Osteoblast (primary cell): ENCODE results near the gene HACD1. TPM values are rescaled to one million over a fixed set of nuclear protein-coding genes. Genes with fewer than 3 reads are reported as not detected.

Source experiments
- DNase-seq: peaks from one replicate; pipeline ENCODE4 v3.0.0; 2011; ENCODE audit warnings: low spot score, mixed read lengths; ENCODE audit not compliant: insufficient read length; ENCODE audit errors: missing footprints
- H2AFZ ChIP-seq: 2 replicates; pipeline ENCODE4 v1.6.0; 2011; ENCODE audit warnings: mild to moderate bottlenecking, low read length
- H3K27ac ChIP-seq: 2 replicates; pipeline ENCODE4 v1.5.1; 2011; ENCODE audit warnings: mild to moderate bottlenecking, low read depth, low read length, moderate library complexity
- H3K27me3 ChIP-seq: 2 replicates; pipeline ENCODE4 v1.6.0; 2012; ENCODE audit warnings: mild to moderate bottlenecking, control low read depth, inconsistent platforms, low read length, moderate library complexity; ENCODE audit not compliant: insufficient read depth
- H3K36me3 ChIP-seq: 2 replicates; pipeline ENCODE4 v1.5.1; 2011; ENCODE audit warnings: mild to moderate bottlenecking, low read length, control low read depth, moderate library complexity; ENCODE audit not compliant: insufficient read depth
- H3K4me1 ChIP-seq: 2 replicates; pipeline ENCODE4 v1.5.1; 2011; ENCODE audit warnings: mild to moderate bottlenecking, low read length, control low read depth, moderate library complexity; ENCODE audit not compliant: insufficient read depth
- H3K4me2 ChIP-seq: 2 replicates; pipeline ENCODE4 v1.6.0; 2011; ENCODE audit warnings: mild to moderate bottlenecking, low read length; ENCODE audit not compliant: insufficient read depth
- H3K4me3 ChIP-seq: fragments of 200-600 bp; sonication (generic); 3 replicates; pipeline ENCODE4 v1.5.1; 2012; ENCODE audit warnings: mild to moderate bottlenecking, low read length, inconsistent platforms; ENCODE audit not compliant: insufficient read depth
- H3K79me2 ChIP-seq: 2 replicates; pipeline ENCODE4 v1.6.0; 2012; ENCODE audit warnings: mild to moderate bottlenecking, low read length, control low read depth, inconsistent platforms; ENCODE audit not compliant: insufficient read depth
- H3K9me3 ChIP-seq: 2 replicates; pipeline ENCODE4 v1.5.1; 2011; ENCODE audit warnings: low read depth, low read length, control low read depth
- H4K20me1 ChIP-seq: 2 replicates; pipeline ENCODE4 v1.6.0; 2012; ENCODE audit warnings: mild to moderate bottlenecking, low read length, control low read depth; ENCODE audit not compliant: insufficient read depth
- CTCF ChIP-seq: IDR thresholded peaks from 2 replicates; pipeline ENCODE4 v1.5.1; 2011; ENCODE audit warnings: mild to moderate bottlenecking, low read depth, low read length, moderate library complexity; ENCODE audit errors: extremely low read depth
- total RNA-seq: library from RNA; depleted of rRNA; stranded (reverse); fragments of >200 nt; gene quantifications from 2 replicates; pipeline ENCODE4 v1.2.3, GENCODE V29; 2012

The HACD1 gene
- total RNA-seq, 1 donor: 30.0 TPM

GRCh38 chr10:17607060-17607459, 10.1 kb downstream of the HACD1 start:
- peaks cover 2% of the 10 kb centered on the region for H3K79me2 ChIP-seq
- no peak overlapping the region for H3K4me2 ChIP-seq
- no peaks in the 10 kb centered on the region for H3K27me3 ChIP-seq
- no peaks in the 10 kb centered on the region for H4K20me1 ChIP-seq
- no peak for DNase-seq
- H3K9me3 ChIP-seq: no peaks in the 10 kb centered on the region
- no peak overlapping the region for H2AFZ ChIP-seq
- no peak overlapping the region for H3K4me3 ChIP-seq
- no peaks in the 10 kb centered on the region for H3K36me3 ChIP-seq
- TF ChIP-seq CTCF: no peak
- no peaks in the 10 kb centered on the region for H3K4me1 ChIP-seq
- H3K27ac ChIP-seq: no peak overlapping the region

GRCh38 chr10:17606547-17607040, 10.6 kb downstream of the HACD1 start:
- Histone ChIP-seq H3K36me3 (no peaks in the 10 kb centered on the region), H3K27me3 (no peaks in the 10 kb centered on the region), H2AFZ (no peak overlapping the region), H3K4me1 (no peaks in the 10 kb centered on the region), H3K79me2 (peaks cover 2% of the 10 kb centered on the region), H4K20me1 (no peaks in the 10 kb centered on the region), H3K27ac (no peak overlapping the region), H3K4me3 (no peak overlapping the region), H3K9me3 (no peaks in the 10 kb centered on the region), H3K4me2 (no peak overlapping the region)
- no peak for TF ChIP-seq CTCF
- no peak for DNase-seq

DNA sequence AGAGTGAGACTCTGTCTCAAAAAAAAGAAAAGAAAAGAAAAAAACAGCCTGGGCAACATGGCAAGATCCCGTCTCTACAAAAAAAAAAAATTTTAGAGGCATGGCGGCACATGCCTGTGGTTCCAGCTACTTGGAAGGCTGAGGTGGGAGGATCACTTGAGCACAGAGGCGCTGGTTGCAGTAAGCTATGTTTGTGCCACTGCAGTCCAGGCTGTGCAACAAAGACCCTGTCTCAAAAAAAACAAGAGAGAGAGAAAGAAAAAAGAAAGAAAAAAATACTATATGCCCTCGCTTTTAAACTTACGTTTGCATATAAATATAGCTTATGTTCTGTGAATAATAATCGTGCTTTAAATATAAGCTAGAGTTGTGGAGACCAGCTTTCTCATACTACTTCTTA, 11.2 kb downstream of the HACD1 start:
- H3K4me2 ChIP-seq: no peak overlapping the region
- H3K27me3 ChIP-seq: no peaks in the 10 kb centered on the region
- H3K79me2 ChIP-seq: peaks cover 2% of the 10 kb centered on the region
- no peaks in the 10 kb centered on the region for H4K20me1 ChIP-seq
- no peak overlapping the region for H3K27ac ChIP-seq
- DNase-seq: no peak
- no peak overlapping the region for H2AFZ ChIP-seq
- no peak for TF ChIP-seq CTCF
- H3K36me3 ChIP-seq: peaks cover 4% of the 10 kb centered on the region
- H3K4me1 ChIP-seq: no peaks in the 10 kb centered on the region
- H3K4me3 ChIP-seq: no peak overlapping the region
- H3K9me3 ChIP-seq: no peaks in the 10 kb centered on the region

GRCh38 chr10:17599089-17599488, 18.1 kb downstream of the HACD1 start:
- H3K79me2 ChIP-seq: no peaks in the 10 kb centered on the region
- H3K9me3 ChIP-seq: no peaks in the 10 kb centered on the region
- no peak for DNase-seq
- H3K4me3 ChIP-seq: no peak overlapping the region
- TF ChIP-seq CTCF: peak; percentile 36
- H3K27me3 ChIP-seq: no peaks in the 10 kb centered on the region
- H3K36me3 ChIP-seq: peaks cover 4% of the 10 kb centered on the region
- no peak overlapping the region for H3K27ac ChIP-seq
- H4K20me1 ChIP-seq: no peaks in the 10 kb centered on the region
- H2AFZ ChIP-seq: no peak overlapping the region
- no peaks in the 10 kb centered on the region for H3K4me1 ChIP-seq
- no peak overlapping the region for H3K4me2 ChIP-seq
